HepG2 (cell line): ENCODE measurements around the gene CISTR. TPM values are rescaled to one million over a fixed set of nuclear protein-coding genes. Genes with fewer than 3 reads are reported as not detected.

Experiments
- CBX2 ChIP-seq, 2 experiments: fragments of 200-600 bp in 1 of 2; sonication (generic); formaldehyde crosslinking in 1 of 2; IDR thresholded peaks; 2 replicates each; pipeline versions ENCODE4 v1.7.0 to v1.8.1; 2018 to 2022; ENCODE audit warnings: low read depth in 2 of 2, low read length in 1 of 2, mild to moderate bottlenecking in 1 of 2, missing genetic modification reagents in 1 of 2
- GABPB1 ChIP-seq: IDR thresholded peaks from 2 replicates; pipeline ENCODE4 v1.6.1; 2016; ENCODE audit warnings: mild to moderate bottlenecking, missing genetic modification reagents, moderate library complexity, missing compliant biosample characterization
- MEF2D ChIP-seq: sonication (generic); formaldehyde crosslinking; IDR thresholded peaks from 2 replicates; pipeline ENCODE4 v1.5.1; 2020; ENCODE audit warnings: mild to moderate bottlenecking, missing genetic modification reagents
- NCOA1 ChIP-seq: sonication (generic); formaldehyde crosslinking; IDR thresholded peaks from 2 replicates; pipeline ENCODE4 v1.9.0; 2021; ENCODE audit warnings: missing genetic modification reagents
- NFKB2 ChIP-seq: sonication (generic); formaldehyde crosslinking; IDR thresholded peaks from 2 replicates; pipeline ENCODE4 v1.4.0; 2020; ENCODE audit warnings: missing genetic modification reagents, borderline replicate concordance
- NR2F2 ChIP-seq: IDR thresholded peaks from 2 replicates; pipeline ENCODE4 v1.6.1; 2012; ENCODE audit warnings: low read depth, inconsistent platforms, borderline replicate concordance
- RXRA ChIP-seq: sonication (generic); formaldehyde crosslinking; IDR thresholded peaks from 2 replicates; pipeline ENCODE4 v1.5.1; 2020; ENCODE audit warnings: missing genetic modification reagents
- SIX4 ChIP-seq: sonication (generic); formaldehyde crosslinking; IDR thresholded peaks from 2 replicates; pipeline ENCODE4 v1.4.0; 2020; ENCODE audit warnings: missing genetic modification reagents
- SKI ChIP-seq: fragments of 450-650 bp; IDR thresholded peaks from one replicate; pipeline ENCODE4 v1.6.1; 2018; ENCODE audit warnings: mild to moderate bottlenecking; ENCODE audit not compliant: partially characterized antibody
- STAG1 ChIP-seq: sonication (generic); formaldehyde crosslinking; IDR thresholded peaks from 2 replicates; pipeline ENCODE4 v1.4.0; 2020; ENCODE audit warnings: missing genetic modification reagents
- THAP11 ChIP-seq: IDR thresholded peaks from 2 replicates; pipeline ENCODE4 v1.6.1; 2016; ENCODE audit warnings: missing biosample characterization, missing genetic modification reagents
- YY1 ChIP-seq: IDR thresholded peaks from 2 replicates; pipeline ENCODE4 v1.6.1; 2011; ENCODE audit warnings: low read length, low read depth, moderate library complexity, mild to moderate bottlenecking; ENCODE audit not compliant: insufficient read depth, insufficient replicate concordance
- ZBTB7A ChIP-seq: sonication (generic); formaldehyde crosslinking; IDR thresholded peaks from 2 replicates; pipeline ENCODE4 v1.8.0; 2022; ENCODE audit warnings: mild to moderate bottlenecking, missing genetic modification reagents
- ZFP82 ChIP-seq: sonication (generic); formaldehyde crosslinking; IDR thresholded peaks from 2 replicates; pipeline ENCODE4 v1.5.1; 2020; ENCODE audit warnings: mild to moderate bottlenecking, missing genetic modification reagents, borderline replicate concordance
- ZFY ChIP-seq: sonication (generic); formaldehyde crosslinking; IDR thresholded peaks from 2 replicates; pipeline ENCODE4 v1.4.0; 2020; ENCODE audit warnings: missing genetic modification reagents
- ZNF296 ChIP-seq: sonication (generic); formaldehyde crosslinking; conservative IDR thresholded peaks from 2 replicates; pipeline ENCODE4 v1.5.0; 2020; ENCODE audit warnings: mild to moderate bottlenecking, missing genetic modification reagents
- ZNF543 ChIP-seq: sonication (generic); formaldehyde crosslinking; IDR thresholded peaks from 2 replicates; pipeline ENCODE4 v1.4.0; 2020; ENCODE audit warnings: mild to moderate bottlenecking, missing genetic modification reagents
- ZNF761 ChIP-seq: sonication (generic); formaldehyde crosslinking; conservative IDR thresholded peaks from 2 replicates; pipeline ENCODE4 v1.4.0; 2020; ENCODE audit warnings: mild to moderate bottlenecking, missing genetic modification reagents
- ZSCAN31 ChIP-seq: sonication (generic); formaldehyde crosslinking; IDR thresholded peaks from 2 replicates; pipeline ENCODE4 v1.5.0; 2020; ENCODE audit warnings: low read depth, mild to moderate bottlenecking, missing genetic modification reagents
- polyA plus RNA-seq, 8 experiments: library from polyadenylated mRNA; depleted of rRNA in 3 of 8; stranded (reverse) in 7 of 8; unstranded in 1 of 8; fragments of >200 nt; fragmentation: Illumina TruSeq in 4 of 8; extraction: Trizol in 4 of 8; gene quantifications; 2 replicates each; pipeline versions ENCODE4 v1.2.1 to v1.2.3, GENCODE V29; 2011 to 2016; ENCODE audit warnings: low read depth in 4 of 8, missing spikeins in 1 of 8, mixed read lengths in 1 of 8; ENCODE audit not compliant: insufficient read depth in 1 of 8
- total RNA-seq, 5 experiments: library from RNA; depleted of rRNA; stranded (reverse); fragments of >200 nt; fragmentation: Illumina TruSeq; extraction: Trizol; gene quantifications; 2 replicates each; pipeline ENCODE4 v1.2.3, GENCODE V29; 2016; ENCODE audit warnings: low read depth in 1 of 5
- TF ChIP-seq, protein P1 (sequence below): IDR thresholded peaks from 2 replicates; pipeline ENCODE4 v1.6.1; 2016; ENCODE audit warnings: low read depth, borderline replicate concordance
- TF ChIP-seq, protein P2 (sequence below): IDR thresholded peaks from 2 replicates; pipeline ENCODE4 v1.6.1; 2018; ENCODE audit warnings: missing genetic modification reagents, mild to moderate bottlenecking, missing compliant biosample characterization
- TF ChIP-seq, protein P3 (sequence below): sonication (generic); formaldehyde crosslinking; IDR thresholded peaks from one replicate; pipeline ENCODE4 v1.5.1; 2020; ENCODE audit warnings: mild to moderate bottlenecking, missing genetic modification reagents; ENCODE audit errors: not compliant biosample characterization

CISTR gene
- total and polyA plus RNA-seq, 2 of the 13 experiments (the other 11 are each of a cell fraction or from before 2014, with no cell fraction given): not detected

DNA sequence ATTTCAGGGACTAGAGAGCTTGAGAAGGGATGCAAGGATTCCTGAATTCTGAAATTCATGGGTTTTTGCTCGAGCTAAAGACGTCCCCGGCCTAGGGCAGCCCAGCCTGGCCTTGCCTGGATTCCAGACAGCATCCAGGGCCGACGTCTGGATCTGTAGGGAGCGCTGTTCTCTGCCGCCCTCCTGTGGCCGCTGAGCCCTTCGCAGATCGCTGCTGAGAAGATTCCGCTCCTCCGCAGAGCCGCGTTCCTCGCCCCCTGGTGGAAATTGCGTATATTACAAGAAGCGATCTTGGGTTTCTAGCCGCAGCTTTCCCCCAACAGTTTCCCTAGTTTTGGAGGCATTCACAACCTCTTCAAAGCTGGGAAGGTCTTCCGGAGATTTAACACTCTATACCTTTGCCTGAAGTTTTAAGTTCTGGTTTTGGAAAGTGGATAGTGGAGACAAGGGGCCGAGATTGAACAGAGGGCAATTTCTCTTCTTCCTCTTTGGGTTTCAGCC is 5.1 kb downstream of the CISTR start (continued):
- TF ChIP-seq NR2F2 (no peak), ZNF296 (CRISPR knock-in tag) (no peak), MEF2D (CRISPR knock-in tag) (no peak), ZSCAN31 (CRISPR knock-in tag) (no peak), SIX4 (CRISPR knock-in tag) (no peak), STAG1 (CRISPR knock-in tag) (peak; percentile 90), CBX2 (IDR thresholded peaks at IDR 0.05; ENCODE audit: low read depth, low read length) (no peak), CBX2 (CRISPR knock-in tag; IDR thresholded peaks at IDR 0.05; ENCODE audit: low read depth) (no peak), RXRA (peak; percentile 44; the same call in 1 of the 2 replicates), ZFY (CRISPR knock-in tag) (peak; percentile 46; the same call in 1 of the 2 replicates), NCOA1 (CRISPR knock-in tag) (no peak), ZFP82 (no peak), NFKB2 (CRISPR knock-in tag) (peak; percentile 49; the same call in 1 of the 2 replicates), GABPB1 (peak; percentile 44; the same call in 1 of the 2 replicates), SKI (peak; percentile 95), ZNF543 (CRISPR knock-in tag) (0 out of 2 replicates have a peak, but pooled peaks have one; percentile 47), YY1 (peak; percentile 67), THAP11 (peak; percentile 71), ZBTB7A (no peak), ZNF761 (CRISPR knock-in tag) (0 out of 2 replicates have a peak, but pooled peaks have one; percentile 63)
- TF ChIP-seq, protein P1, sequence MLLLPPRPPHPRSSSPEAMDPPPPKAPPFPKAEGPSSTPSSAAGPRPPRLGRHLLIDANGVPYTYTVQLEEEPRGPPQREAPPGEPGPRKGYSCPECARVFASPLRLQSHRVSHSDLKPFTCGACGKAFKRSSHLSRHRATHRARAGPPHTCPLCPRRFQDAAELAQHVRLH: 0 out of 2 replicates have a peak, but pooled peaks have one; percentile 63
- TF ChIP-seq, protein P2, sequence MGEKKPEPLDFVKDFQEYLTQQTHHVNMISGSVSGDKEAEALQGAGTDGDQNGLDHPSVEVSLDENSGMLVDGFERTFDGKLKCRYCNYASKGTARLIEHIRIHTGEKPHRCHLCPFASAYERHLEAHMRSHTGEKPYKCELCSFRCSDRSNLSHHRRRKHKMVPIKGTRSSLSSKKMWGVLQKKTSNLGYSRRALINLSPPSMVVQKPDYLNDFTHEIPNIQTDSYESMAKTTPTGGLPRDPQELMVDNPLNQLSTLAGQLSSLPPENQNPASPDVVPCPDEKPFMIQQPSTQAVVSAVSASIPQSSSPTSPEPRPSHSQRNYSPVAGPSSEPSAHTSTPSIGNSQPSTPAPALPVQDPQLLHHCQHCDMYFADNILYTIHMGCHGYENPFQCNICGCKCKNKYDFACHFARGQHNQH: peak; percentile 54; the same call in 1 of the 2 replicates
- TF ChIP-seq, protein P3, sequence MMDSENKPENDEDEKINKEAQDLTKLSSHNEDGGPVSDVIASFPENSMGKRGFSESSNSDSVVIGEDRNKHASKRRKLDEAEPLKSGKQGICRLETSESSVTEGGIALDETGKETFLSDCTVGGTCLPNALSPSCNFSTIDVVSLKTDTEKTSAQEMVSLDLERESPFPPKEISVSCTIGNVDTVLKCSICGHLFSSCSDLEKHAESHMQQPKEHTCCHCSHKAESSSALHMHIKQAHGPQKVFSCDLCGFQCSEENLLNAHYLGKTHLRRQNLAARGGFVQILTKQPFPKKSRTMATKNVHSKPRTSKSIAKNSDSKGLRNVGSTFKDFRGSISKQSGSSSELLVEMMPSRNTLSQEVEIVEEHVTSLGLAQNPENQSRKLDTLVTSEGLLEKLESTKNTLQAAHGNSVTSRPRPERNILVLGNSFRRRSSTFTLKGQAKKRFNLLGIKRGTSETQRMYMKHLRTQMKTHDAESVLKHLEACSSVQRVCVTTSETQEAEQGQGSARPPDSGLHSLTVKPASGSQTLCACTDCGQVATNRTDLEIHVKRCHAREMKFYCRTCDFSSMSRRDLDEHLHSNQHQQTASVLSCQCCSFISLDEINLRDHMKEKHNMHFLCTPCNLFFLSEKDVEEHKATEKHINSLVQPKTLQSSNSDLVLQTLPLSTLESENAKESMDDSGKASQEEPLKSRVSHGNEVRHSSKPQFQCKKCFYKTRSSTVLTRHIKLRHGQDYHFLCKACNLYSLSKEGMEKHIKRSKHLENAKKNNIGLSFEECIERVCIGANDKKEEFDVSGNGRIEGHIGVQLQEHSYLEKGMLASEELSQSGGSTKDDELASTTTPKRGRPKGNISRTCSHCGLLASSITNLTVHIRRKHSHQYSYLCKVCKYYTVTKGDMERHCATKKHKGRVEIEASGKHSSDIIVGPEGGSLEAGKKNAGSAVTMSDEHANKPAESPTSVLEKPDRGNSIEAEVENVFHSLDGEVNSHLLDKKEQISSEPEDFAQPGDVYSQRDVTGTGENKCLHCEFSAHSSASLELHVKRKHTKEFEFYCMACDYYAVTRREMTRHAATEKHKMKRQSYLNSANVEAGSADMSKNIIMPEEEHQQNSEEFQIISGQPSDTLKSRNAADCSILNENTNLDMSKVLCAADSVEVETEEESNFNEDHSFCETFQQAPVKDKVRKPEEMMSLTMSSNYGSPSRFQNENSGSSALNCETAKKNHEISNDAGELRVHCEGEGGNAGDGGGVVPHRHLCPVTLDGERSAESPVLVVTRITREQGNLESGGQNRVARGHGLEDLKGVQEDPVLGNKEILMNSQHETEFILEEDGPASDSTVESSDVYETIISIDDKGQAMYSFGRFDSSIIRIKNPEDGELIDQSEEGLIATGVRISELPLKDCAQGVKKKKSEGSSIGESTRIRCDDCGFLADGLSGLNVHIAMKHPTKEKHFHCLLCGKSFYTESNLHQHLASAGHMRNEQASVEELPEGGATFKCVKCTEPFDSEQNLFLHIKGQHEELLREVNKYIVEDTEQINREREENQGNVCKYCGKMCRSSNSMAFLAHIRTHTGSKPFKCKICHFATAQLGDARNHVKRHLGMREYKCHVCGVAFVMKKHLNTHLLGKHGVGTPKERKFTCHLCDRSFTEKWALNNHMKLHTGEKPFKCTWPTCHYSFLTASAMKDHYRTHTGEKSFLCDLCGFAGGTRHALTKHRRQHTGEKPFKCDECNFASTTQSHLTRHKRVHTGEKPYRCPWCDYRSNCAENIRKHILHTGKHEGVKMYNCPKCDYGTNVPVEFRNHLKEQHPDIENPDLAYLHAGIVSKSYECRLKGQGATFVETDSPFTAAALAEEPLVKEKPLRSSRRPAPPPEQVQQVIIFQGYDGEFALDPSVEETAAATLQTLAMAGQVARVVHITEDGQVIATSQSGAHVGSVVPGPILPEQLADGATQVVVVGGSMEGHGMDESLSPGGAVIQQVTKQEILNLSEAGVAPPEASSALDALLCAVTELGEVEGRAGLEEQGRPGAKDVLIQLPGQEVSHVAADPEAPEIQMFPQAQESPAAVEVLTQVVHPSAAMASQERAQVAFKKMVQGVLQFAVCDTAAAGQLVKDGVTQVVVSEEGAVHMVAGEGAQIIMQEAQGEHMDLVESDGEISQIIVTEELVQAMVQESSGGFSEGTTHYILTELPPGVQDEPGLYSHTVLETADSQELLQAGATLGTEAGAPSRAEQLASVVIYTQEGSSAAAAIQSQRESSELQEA (CRISPR knock-in tag): no peak
